GM21529 (cell line): ENCODE results near the gene SCFD1.
A peak's percentile ranks its signal among the peaks of the same experiment; 100 is the strongest.
"Not testable (repeated sequence)": the region's sequence is repeated elsewhere in the genome, so short reads cannot be mapped to it uniquely, and the experiment has no call there.

Source experiments
- ATAC-seq: cut with Tn5 transposase; IDR thresholded peaks from one replicate; pipeline ENCODE4 v1.9.1; 2021; ENCODE audit not compliant: unreplicated experiment

Gene SCFD1

DNA sequence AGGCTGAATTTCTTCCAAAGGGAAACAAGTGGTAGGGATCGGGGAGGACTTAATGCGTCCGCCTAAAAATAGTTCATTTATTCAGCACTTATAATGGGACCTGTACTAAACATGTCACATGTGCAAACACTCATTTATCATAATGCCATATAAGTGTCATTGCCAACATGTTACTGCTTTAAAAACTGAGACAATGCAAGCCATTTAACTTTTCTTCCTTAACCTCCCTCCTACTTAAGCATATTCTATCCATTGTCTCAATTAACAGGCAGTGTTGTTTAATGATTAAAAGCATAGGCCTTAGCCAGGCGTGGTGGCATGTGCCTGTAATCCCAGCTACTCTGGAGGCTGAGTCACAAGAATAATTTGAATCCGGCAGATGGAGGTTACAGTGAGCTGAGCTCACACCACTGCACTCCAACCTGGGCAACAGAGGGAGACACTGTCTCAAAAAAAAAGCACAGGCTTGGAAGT lies 13.5 kb upstream of the SCFD1 start:
- ATAC-seq: no peak

DNA sequence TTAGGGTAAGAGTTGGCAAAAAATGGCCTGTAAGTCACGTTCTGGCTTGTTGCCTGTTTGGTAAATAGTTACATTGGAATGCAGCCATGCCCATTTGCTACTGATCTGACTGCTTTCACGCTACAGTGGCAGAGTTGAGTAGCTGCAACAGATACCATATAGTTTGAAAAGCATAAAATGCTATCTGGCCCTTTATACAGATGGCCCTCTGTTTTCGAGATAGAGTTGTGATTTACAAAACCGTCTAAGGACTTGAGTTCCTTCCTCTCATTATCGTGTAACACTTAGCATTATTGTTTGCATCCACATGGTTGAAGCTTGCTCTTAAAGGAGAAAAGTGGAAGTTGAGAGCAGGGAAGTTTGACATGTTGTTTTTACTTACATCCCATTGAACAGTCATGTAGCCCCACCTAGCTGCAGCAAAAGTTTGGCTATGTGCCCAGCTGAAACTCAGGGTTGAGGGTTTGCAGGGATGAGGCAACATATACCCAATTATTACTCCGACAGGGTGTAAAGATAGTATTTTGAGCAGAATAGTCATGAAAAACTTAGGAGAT lies 11.3 kb upstream of the SCFD1 start:
- ATAC-seq: no peak

- no peak for ATAC-seq
These were observed 8.0 kb upstream of the SCFD1 start for GRCh38 chr14:30614155-30614554.

- ATAC-seq: peak; percentile 41
These were observed 1.9 kb upstream of the SCFD1 start for GRCh38 chr14:30620178-30620577.

GRCh38 chr14:30621354-30621939 lies 672 bp upstream of the SCFD1 start:
- ATAC-seq: peak; percentile 15

DNA sequence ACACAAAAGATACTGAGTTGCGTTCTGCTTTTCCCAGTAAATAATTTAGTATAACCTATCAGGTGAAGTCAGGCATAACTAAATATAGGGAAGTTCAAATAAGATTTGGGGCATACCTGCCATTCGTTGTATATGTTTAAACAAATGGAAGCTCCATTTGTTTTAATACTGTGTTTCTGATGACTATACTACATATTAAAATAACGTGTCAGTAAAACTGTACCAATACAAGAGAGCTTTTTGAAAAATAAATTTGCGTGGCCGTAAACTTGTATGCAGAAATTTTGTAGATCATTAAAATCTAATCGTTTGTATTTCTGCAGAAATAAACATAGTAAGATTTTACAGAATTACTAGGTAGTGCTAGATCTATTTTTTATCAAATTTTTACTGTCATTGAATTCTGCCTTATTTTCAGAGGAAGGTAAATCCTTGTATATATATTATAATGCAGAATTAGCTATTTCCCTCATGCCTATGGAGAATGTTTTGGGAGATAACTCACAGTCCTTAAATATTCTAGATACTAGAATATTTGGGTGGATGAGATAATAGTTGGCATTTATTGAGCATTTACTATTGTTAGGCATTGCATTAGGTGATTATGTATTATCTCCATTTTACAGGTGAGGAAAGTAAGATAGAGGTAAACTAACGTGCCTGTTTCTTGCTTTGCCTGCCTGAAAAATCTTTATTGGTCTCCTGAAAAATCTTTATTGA lies 1.5 kb downstream of the SCFD1 start:
- no peak for ATAC-seq

- ATAC-seq: no peak
These were observed 2.0 kb downstream of the SCFD1 start for GRCh38 chr14:30624132-30624423.

GRCh38 chr14:30625533-30625932 lies 3.4 kb downstream of the SCFD1 start:
- ATAC-seq: no peak

DNA sequence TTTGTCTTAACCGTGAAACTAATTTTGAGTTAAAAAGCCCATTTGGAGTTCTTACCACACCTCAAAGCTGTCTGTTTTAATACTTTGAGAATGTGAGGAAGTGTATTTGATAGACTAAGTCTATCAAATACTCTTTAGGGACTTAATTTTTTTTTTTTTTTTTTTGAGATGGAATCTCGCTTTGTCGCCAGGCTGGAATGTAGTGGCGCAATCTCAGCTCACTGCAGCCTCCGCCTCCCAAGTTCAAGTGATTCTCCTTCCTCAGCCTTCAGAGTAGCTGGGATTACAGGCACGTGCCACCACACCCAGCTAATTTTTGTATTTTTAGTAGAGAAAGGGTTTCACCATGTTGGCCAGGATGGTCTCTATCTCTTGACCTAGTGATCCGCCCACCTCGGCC lies 7.3 kb downstream of the SCFD1 start:
- ATAC-seq: not testable (repeated sequence)

GRCh38 chr14:30630248-30630647 lies 8.1 kb downstream of the SCFD1 start:
- no peak for ATAC-seq

DNA sequence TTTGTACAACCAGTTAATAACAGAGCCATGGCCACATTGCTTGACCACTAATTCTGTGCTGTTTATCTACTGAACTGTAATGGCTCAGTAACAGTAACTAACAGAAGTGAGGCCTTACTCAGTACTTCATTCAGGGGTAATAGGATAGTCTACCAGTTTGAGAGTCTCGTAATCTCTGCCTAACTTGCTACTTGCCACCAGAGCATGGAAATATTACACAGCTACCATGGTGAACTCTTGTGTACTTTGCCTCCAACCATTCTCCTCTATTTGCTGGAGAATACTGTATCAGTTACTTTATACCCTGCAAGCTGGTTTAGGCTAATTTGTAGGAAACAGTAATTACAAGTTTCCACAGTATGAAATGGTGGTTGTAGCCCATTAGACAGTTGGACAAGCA lies 10.6 kb downstream of the SCFD1 start:
- no peak for ATAC-seq

DNA sequence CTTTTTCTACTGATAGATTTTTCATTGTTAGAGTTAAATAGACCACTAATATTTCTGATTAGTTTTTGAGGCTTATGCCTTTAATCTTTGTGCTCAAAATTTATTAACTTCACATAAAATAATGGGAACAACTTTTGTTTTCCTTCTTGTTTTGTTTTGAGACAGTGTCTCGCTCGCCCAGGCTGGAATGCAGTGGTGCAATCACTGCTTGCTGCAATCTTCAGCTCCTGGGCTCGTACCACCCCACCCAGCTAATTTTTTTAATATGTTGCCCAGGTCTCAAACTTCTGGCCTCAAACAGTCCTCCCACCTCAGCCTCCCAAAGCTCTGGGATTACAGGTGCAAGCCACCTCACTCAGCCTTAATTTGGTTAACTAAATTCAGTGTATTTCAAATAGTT lies 16.8 kb downstream of the SCFD1 start:
- no peak for ATAC-seq

DNA sequence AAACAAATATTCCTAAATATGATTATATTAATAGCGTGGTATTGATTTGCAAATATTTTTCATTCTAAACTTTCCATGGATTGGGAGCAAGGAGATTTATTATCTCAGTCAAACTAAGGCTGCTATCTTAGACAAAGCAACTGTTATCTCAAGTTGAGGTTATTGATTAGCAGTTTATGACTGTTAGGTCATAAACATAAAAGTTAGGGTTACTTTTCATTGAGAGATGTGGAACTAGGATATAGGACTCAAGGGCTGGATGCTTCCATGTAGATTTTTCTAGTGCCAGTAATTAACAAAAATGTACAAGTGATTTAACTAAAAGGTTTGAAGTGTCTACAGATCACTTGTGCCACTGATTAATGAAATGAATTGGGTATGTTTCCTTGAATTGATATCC lies 19.1 kb downstream of the SCFD1 start:
- no peak for ATAC-seq

DNA sequence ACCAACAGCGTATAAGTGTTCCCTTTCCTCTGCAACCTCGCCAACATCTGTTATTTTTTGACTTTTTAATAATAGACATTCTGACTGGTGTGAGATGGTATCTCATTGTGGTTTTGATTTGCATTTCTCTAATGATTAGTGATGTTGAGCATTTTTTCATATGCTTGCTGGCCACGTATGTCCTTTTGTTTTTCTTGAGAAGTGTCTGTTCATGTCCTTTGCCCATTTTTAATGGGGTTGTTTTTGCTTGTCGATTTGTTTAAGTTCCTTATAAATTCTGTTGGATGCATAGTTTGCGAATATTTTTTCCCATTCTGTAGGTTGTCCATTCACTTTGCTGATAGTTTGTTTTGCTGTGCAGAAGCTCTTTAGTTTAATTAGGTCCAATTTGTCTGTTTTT lies 22.3 kb downstream of the SCFD1 start:
- not testable (repeated sequence) for ATAC-seq

GRCh38 chr14:30645600-30645999 lies 23.5 kb downstream of the SCFD1 start:
- no peak for ATAC-seq

GRCh38 chr14:30648471-30648870 lies 26.4 kb downstream of the SCFD1 start:
- ATAC-seq: no peak

- no peak for ATAC-seq
These were observed 29.8 kb downstream of the SCFD1 start for GRCh38 chr14:30651937-30652336.

- no peak for ATAC-seq
These were observed 33.0 kb downstream of the SCFD1 start for GRCh38 chr14:30655124-30655523.

GRCh38 chr14:30655658-30656057 lies 33.5 kb downstream of the SCFD1 start:
- ATAC-seq: no peak

- ATAC-seq: no peak
These were observed 34.1 kb downstream of the SCFD1 start for GRCh38 chr14:30656190-30656632.

DNA sequence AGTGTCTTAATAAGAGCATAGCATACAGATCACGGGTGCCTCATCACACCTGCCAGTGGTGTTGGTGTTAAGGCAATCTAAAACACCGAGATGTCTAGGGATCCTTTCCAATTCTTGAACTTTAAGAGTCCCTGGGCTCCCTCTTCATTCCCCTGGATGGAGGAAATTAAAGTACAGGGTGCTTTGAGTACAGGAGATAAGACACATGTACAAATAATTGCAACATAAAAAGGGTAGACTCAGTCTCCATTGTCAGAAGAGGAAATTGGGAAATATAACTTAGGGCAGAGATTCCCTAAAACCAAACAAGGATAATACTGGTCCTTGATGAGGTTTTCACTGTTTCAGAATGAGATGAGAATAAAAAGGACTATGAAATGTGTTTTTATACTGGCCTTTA lies 34.9 kb downstream of the SCFD1 start:
- no peak for ATAC-seq

DNA sequence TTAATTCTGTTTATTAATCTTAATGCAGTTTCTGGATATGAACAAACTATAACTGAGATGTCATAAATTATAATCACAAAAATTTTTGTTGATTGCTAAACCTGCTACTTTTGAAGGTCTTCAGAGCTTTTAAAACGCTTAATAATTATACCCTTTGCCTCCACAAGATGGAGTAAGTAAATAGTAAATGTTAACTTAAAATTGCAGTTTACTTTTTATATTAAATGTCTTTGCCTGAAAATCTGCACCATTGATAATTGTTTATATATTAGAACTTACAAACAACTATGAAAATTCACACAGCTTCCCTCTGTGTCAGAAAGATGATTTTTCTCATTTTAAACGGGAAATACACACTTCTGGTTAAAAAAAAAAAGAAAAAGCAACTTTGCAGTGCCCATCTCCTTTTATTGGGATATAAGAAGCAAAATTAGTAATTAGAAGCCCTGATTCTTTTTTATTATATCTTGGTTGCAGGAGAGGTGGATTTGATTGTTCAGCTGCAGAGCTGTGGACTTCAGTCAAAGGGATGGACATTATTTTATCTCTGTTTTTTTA lies 35.6 kb downstream of the SCFD1 start:
- ATAC-seq: no peak
